Mesothelial cell of epicardium (in vitro differentiated cells): Measurements from ENCODE around the gene KCNAB3. TPM values are rescaled to one million over a fixed set of nuclear protein-coding genes. Genes with fewer than 3 reads are reported as not detected.

ENCODE experiments used
- DNase-seq, 2 experiments: peaks; one replicate each; pipeline ENCODE4 v3.0.0; 2021; ENCODE audit warnings: low spot score in 2 of 2; ENCODE audit not compliant: unreplicated experiment in 2 of 2
- H3K27ac Mint-ChIP-seq: 2 replicates; pipeline ENCODE4 v1.8.0; 2021; ENCODE audit warnings: mixed read lengths
- H3K27me3 Mint-ChIP-seq: 2 replicates; pipeline ENCODE4 v1.8.0; 2021; ENCODE audit warnings: low read depth, mixed read lengths
- H3K36me3 Mint-ChIP-seq: 2 replicates; pipeline ENCODE4 v1.8.0; 2021; ENCODE audit warnings: mixed read lengths
- H3K4me1 Mint-ChIP-seq: 2 replicates; pipeline ENCODE4 v1.8.0; 2021; ENCODE audit warnings: mixed read lengths
- H3K4me3 Mint-ChIP-seq: 2 replicates; pipeline ENCODE4 v1.8.0; 2021; ENCODE audit warnings: mild to moderate bottlenecking, moderate library complexity, mixed read lengths
- H3K9me3 Mint-ChIP-seq: 2 replicates; pipeline ENCODE4 v1.8.0; 2021; ENCODE audit warnings: mixed read lengths
- total RNA-seq: library from RNA; stranded (reverse); gene quantifications from 3 replicates; pipeline ENCODE4 v1.2.1, GENCODE V29; 2021
- TF ChIP-seq, protein P1 (sequence below): fragments of 200-600 bp; sonication (generic); IDR thresholded peaks from one replicate; pipeline ENCODE4 v1.5.0; 2021; ENCODE audit warnings: antibody characterized with exemption; ENCODE audit not compliant: unreplicated experiment

Gene KCNAB3
- total RNA-seq, 1 donor from 2014 or later: 18.8 TPM

DNA sequence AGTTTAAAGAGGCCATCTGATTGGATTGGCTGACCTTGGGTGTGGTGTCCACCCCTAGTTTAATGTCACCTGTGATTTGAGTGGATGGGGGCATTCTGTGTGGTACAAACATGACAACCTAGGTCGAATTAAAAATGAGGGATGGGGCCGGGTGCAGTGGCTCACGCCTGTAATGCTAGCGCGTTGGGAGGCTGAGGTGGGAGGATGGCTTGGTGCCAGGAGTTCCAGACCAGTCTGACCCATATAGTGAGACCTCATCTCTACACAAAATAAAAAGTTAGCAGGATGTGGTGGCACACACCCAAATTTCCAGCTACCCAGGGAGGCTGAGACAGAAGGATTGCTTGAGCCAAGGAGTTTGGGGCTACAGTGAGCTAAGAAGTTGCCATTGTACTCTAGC lies 16.8 kb upstream of the KCNAB3 start:
- H3K4me1 Mint-ChIP-seq: no peaks in the 10 kb centered on the region
- H3K27me3 Mint-ChIP-seq: no peaks in the 10 kb centered on the region
- DNase-seq: no peak
- H3K9me3 Mint-ChIP-seq: no peaks in the 10 kb centered on the region
- TF ChIP-seq, protein P1, sequence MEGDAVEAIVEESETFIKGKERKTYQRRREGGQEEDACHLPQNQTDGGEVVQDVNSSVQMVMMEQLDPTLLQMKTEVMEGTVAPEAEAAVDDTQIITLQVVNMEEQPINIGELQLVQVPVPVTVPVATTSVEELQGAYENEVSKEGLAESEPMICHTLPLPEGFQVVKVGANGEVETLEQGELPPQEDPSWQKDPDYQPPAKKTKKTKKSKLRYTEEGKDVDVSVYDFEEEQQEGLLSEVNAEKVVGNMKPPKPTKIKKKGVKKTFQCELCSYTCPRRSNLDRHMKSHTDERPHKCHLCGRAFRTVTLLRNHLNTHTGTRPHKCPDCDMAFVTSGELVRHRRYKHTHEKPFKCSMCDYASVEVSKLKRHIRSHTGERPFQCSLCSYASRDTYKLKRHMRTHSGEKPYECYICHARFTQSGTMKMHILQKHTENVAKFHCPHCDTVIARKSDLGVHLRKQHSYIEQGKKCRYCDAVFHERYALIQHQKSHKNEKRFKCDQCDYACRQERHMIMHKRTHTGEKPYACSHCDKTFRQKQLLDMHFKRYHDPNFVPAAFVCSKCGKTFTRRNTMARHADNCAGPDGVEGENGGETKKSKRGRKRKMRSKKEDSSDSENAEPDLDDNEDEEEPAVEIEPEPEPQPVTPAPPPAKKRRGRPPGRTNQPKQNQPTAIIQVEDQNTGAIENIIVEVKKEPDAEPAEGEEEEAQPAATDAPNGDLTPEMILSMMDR: no peak
- peaks cover 52% of the 10 kb centered on the region for H3K36me3 Mint-ChIP-seq
- H3K27ac Mint-ChIP-seq: no peak overlapping the region
- no peak overlapping the region for H3K4me3 Mint-ChIP-seq

DNA sequence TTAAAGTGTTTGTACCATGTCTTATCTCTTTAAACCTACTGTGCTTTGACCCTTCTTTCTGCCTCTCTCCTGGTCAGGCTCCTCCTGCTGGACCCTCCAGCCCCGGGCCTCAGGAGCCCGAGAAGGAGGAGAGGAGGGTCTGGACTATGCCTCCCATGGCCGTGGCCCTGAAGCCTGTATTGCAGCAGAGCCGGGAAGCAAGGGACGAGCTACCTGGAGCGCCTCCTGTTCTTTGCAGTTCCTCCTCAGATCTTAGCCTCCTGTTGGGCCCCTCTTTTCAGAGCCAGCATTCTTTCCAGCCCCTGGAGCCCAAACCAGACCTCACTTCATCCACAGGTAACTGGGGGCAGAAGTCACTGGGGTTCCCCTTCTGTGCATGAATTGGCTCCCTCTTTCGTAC lies 16.0 kb upstream of the KCNAB3 start:
- H3K27ac Mint-ChIP-seq: no peak overlapping the region
- no peak for DNase-seq
- H3K4me3 Mint-ChIP-seq: no peak overlapping the region
- H3K36me3 Mint-ChIP-seq: peaks cover 58% of the 10 kb centered on the region
- H3K9me3 Mint-ChIP-seq: no peaks in the 10 kb centered on the region
- TF ChIP-seq, protein P1: no peak
- no peaks in the 10 kb centered on the region for H3K27me3 Mint-ChIP-seq
- no peaks in the 10 kb centered on the region for H3K4me1 Mint-ChIP-seq

DNA sequence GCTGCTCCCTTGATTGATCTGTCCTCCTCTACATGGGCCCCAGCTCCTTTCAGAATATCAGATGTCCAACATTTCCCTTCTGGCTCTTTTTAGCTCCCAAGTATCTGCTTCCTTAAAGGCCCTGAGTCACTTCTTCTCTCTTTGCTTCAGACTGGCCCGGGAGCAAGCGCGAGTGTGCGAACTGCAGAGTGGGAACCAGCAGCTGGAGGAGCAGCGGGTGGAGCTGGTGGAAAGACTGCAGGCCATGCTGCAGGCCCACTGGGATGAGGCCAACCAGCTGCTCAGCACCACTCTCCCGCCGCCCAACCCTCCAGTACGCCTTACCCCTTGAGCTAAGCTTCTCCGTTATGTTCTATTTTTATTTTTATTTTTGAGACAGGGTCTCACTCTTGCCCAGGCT lies 14.7 kb upstream of the KCNAB3 start:
- H3K36me3 Mint-ChIP-seq: peaks cover 59% of the 10 kb centered on the region
- TF ChIP-seq, protein P1: no peak

DNA sequence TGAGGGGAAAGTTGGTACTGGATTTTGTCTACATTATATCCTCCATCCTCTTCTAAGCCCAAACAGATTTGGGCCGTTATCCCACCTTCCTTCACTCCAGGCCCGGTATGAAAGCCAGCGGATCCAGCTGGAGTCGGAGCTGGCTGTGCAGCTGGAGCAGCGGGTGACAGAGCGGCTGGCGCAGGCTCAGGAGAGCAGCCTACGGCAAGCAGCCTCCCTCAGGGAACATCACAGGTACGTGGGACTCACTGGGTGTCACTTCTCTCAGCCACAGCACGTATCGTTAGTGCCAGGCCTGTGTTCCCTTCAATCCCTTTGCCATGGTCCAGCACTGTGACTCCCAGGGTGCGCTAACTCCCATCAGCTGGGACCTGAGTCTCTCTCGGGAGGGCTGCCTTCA lies 13.6 kb upstream of the KCNAB3 start:
- TF ChIP-seq, protein P1: no peak
- H3K27me3 Mint-ChIP-seq: no peaks in the 10 kb centered on the region
- H3K36me3 Mint-ChIP-seq: peaks cover 58% of the 10 kb centered on the region
- DNase-seq: no peak
- H3K9me3 Mint-ChIP-seq: no peaks in the 10 kb centered on the region
- no peak overlapping the region for H3K27ac Mint-ChIP-seq
- no peak overlapping the region for H3K4me3 Mint-ChIP-seq
- no peaks in the 10 kb centered on the region for H3K4me1 Mint-ChIP-seq

More for the DNA sequence above, 14.7 kb upstream of the KCNAB3 start:
- H3K4me3 Mint-ChIP-seq: no peak overlapping the region
- no peaks in the 10 kb centered on the region for H3K27me3 Mint-ChIP-seq
- DNase-seq: no peak
- H3K9me3 Mint-ChIP-seq: no peaks in the 10 kb centered on the region
- no peaks in the 10 kb centered on the region for H3K4me1 Mint-ChIP-seq
- no peak overlapping the region for H3K27ac Mint-ChIP-seq

DNA sequence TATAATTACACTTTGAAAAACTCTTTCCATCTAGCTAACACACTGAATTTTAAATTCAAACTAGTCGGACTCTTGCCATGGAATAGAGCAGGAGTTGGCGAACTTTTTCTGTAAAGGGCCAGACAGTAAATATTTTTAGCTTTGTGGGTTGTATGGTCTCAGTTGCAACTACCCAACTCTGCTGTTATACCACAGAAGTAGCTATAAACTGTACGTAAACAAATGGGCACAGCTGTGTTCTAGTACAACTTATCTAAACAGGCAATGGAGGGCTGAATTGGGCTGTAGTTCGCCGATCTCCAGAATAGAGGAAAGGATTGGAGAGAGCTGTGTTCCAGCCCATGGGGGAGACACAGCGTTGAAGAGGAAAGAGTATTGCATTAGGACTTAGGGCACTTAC lies 11.1 kb upstream of the KCNAB3 start:
- Mint-ChIP-seq H3K27me3 (no peaks in the 10 kb centered on the region), H3K36me3 (peaks cover 54% of the 10 kb centered on the region), H3K27ac (no peak overlapping the region), H3K9me3 (no peaks in the 10 kb centered on the region), H3K4me3 (no peak overlapping the region), H3K4me1 (no peaks in the 10 kb centered on the region)
- no peak for DNase-seq
- TF ChIP-seq, protein P1: no peak

DNA sequence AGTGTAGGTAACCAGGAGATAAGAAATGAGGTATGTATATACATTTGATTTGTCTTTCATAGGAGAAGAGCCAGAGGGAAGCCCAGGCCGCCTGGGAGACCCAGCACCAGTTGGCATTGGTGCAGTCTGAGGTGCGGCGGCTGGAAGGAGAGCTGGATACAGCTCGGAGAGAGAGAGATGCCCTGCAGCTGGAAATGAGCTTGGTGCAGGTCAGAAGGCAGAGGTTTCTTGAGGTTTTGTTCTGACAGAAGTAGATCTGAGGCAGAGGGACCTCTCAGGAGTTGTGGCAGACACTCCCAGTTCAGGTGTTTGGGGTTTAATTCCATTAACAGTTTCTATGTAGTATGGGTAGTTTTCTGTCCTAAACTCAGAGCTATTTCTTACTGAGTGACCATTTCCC lies 10.4 kb upstream of the KCNAB3 start:
- H3K36me3 Mint-ChIP-seq: peaks cover 54% of the 10 kb centered on the region
- peaks cover 4% of the 10 kb centered on the region for H3K4me1 Mint-ChIP-seq

More for the DNA sequence above, 10.4 kb upstream of the KCNAB3 start:
- no peaks in the 10 kb centered on the region for H3K27me3 Mint-ChIP-seq
- no peak overlapping the region for H3K4me3 Mint-ChIP-seq
- DNase-seq: no peak
- no peaks in the 10 kb centered on the region for H3K9me3 Mint-ChIP-seq
- H3K27ac Mint-ChIP-seq: no peak overlapping the region
- TF ChIP-seq, protein P1: no peak
